HCT116 (cell line): ENCODE measurements around the gene ECE1.

ENCODE experiments used
- POLR2A ChIP-seq: IDR thresholded peaks from 2 replicates; pipeline ENCODE4 v1.7.0; 2011; ENCODE audit warnings: borderline replicate concordance; ENCODE audit not compliant: insufficient read depth, insufficient read length; ENCODE audit errors: extremely low read depth
- POLR2AphosphoS5 ChIP-seq: IDR thresholded peaks from 2 replicates; pipeline ENCODE4 v1.6.1; 2011; ENCODE audit warnings: mild to moderate bottlenecking, low read depth, low read length, moderate library complexity
- RAD21 ChIP-seq: IDR thresholded peaks from 2 replicates; pipeline ENCODE4 v1.6.1; 2012; ENCODE audit warnings: low read depth, mild to moderate bottlenecking
- SP1 ChIP-seq: IDR thresholded peaks from 2 replicates; pipeline ENCODE4 v1.6.1; 2012; ENCODE audit warnings: low read depth
- TF ChIP-seq, protein P1 (sequence below), 3 experiments: fragments of 200-600 bp in 1 of 3; sonication (generic) in 1 of 3; IDR thresholded peaks in 2 of 3; conservative IDR thresholded peaks in 1 of 3; 2 replicates each; pipeline ENCODE4 v1.5.1; 2012 to 2017; ENCODE audit warnings: low read depth in 2 of 3, low read length in 2 of 3, antibody characterized with exemption in 1 of 3, borderline replicate concordance in 1 of 3, control low read depth in 1 of 3, mild to moderate bottlenecking in 1 of 3, mixed read lengths in 1 of 3, mixed run types in 1 of 3, moderate library complexity in 1 of 3; ENCODE audit not compliant: insufficient read depth in 1 of 3

- TF ChIP-seq POLR2A: no peak
- no peak for TF ChIP-seq SP1
- TF ChIP-seq, protein P1, sequence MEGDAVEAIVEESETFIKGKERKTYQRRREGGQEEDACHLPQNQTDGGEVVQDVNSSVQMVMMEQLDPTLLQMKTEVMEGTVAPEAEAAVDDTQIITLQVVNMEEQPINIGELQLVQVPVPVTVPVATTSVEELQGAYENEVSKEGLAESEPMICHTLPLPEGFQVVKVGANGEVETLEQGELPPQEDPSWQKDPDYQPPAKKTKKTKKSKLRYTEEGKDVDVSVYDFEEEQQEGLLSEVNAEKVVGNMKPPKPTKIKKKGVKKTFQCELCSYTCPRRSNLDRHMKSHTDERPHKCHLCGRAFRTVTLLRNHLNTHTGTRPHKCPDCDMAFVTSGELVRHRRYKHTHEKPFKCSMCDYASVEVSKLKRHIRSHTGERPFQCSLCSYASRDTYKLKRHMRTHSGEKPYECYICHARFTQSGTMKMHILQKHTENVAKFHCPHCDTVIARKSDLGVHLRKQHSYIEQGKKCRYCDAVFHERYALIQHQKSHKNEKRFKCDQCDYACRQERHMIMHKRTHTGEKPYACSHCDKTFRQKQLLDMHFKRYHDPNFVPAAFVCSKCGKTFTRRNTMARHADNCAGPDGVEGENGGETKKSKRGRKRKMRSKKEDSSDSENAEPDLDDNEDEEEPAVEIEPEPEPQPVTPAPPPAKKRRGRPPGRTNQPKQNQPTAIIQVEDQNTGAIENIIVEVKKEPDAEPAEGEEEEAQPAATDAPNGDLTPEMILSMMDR (IDR thresholded peaks at IDR 0.05 in 2 of 3, conservative IDR thresholded peaks at IDR 0.05 in 1 of 3; ENCODE audit: borderline replicate concordance in 1 of 3, insufficient read depth in 1 of 3, low read depth in 2 of 3, low read length in 2 of 3): no peak
- TF ChIP-seq POLR2AphosphoS5: no peak
- no peak for TF ChIP-seq RAD21
These were observed 17.7 kb downstream of the ECE1 start for GRCh38 chr1:21272540-21272939.
